Hematopoietic multipotent progenitor cell treated with erythropoietin and hydrocortisone succinate and interleukin-3 and kit ligand, for 8 days (in vitro differentiated cells): Measurements from ENCODE around the gene ORC5.

Experiments
- DNase-seq: peaks from one replicate; pipeline ENCODE4 v3.0.0-alpha.2; 2015

The ORC5 gene

GRCh38 chr7:104124893-104125477 lies 82.8 kb downstream of the ORC5 start:
- no peak for DNase-seq

GRCh38 chr7:104124469-104124868 lies 83.3 kb downstream of the ORC5 start:
- DNase-seq, result no peak

- DNase-seq, result no peak
Observed at GRCh38 chr7:104123786-104124185, 84.0 kb downstream of the ORC5 start.

DNA sequence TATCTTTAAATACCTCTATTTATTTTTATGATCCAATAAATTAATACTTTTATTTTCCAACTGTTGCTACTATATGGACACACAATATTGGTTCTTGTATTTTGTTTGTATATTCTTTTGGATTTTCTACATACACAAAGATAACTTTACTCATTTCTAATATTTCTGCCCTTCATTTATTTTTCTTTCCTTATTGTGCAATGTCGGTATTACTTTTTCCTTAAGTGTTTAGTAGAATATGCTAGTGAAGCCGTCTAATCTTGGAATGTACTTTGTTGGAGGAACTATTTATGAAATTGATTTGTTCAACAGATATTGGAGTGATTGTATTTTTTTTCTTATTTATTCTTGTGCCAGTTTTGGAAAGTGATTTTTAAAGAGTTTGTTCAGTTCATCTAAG lies 94.0 kb downstream of the ORC5 start:
- no peak for DNase-seq

GRCh38 chr7:104112623-104113022 lies 95.2 kb downstream of the ORC5 start:
- no peak for DNase-seq

DNA sequence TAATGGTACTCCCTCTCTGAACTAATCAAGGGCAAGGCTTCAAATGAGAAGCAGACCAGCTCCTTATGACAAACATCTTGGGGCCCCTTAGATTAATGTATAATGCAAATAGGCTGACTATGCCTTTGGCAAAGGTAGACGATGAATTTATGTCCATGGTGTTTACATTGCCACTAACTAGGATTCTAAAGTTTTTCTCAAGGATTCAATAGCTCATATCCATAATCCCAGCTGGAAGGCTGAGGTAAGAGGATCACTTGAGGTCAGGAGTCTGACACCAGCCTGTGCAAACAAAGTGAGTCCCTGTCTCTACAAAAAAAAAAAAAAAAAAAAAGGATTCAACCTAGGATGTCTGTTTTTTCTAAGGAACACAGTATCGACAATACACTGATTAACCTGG lies 96.5 kb downstream of the ORC5 start:
- DNase-seq, result no peak

GRCh38 chr7:104106108-104106905 lies 101.5 kb downstream of the ORC5 start:
- DNase-seq, result no peak

DNA sequence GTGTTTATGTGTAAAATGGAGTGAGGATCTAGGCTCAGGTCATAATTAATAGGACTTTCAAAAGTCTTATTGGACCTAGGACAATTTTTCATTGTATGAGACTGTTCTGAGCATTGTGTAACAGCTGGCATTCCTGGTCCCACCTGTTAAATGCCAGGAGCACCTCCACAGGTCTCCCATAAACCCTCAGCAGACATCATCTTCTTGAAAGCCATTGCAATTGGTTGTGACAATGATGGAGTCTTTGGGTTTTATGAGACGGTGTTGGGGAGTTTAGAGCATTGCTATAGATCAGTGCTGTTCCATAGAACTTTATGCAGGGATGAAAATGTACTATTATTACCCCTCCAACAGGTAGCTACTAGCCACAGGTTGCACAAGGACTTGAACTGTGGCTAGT lies 108.9 kb downstream of the ORC5 start:
- no peak for DNase-seq

DNA sequence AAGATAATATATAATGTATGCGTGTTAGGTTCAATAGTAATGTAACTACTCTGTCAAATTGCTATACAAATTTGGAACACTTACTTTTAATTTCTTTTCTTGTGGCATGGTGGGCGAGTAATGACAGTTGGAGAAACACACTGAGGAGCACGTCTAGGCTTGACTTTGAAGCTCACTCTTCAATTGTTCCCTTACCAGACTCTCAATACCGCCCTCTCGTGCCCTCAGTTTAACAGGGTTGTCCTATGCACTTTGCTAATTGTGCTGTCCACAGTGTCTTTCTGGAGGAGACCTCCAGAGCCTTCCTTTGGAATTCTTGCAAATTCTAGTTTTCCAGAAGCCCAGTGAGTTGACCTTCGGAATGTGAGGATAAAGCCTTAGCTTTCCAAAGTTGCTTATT lies 111.1 kb downstream of the ORC5 start:
- DNase-seq, result peak; percentile 2

- no peak for DNase-seq
Observed at GRCh38 chr7:104093127-104093526, 114.7 kb downstream of the ORC5 start.

DNA sequence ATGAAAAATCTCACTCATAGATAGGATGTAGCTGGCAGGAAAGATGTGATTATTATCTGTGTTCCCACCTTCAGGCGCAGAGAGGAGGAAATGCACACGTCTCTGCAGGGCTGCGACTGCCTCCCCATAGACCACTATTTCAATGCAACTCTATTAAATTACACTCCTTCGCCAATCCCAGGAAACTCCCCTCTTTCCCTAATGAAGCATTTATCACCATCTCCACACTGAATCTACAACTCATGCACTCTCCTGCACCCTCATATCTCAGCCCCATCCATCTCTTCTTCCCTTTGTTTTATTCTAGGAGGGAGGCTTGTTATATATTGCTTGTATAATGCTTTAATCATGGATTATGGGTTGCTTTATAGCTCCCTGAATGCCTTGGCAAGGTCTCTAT lies 116.6 kb downstream of the ORC5 start:
- DNase-seq, result no peak

DNA sequence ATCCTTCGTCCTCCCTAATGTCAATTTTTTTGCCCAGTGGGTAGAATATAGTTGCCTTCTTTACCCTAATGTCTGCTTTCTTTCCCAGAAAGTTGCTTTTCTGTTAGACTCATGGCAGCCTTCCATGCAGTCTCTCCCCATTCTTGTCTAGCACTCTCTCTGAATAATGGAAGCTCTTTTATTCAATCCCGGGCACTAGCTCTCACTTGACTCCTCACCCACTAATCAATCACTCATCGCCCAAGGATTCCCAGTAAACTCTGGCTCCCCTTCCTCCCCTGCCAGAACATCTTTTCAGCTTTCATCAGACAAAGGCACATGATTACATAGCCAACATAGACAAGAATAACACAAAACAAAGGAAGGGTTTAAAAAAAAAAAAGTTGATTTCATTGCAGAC lies 118.2 kb downstream of the ORC5 start:
- DNase-seq, result no peak

GRCh38 chr7:104089061-104089460 lies 118.8 kb downstream of the ORC5 start:
- no peak for DNase-seq
